BLaER1 (cell line): ENCODE results near the gene SPAG5.
"Not testable (repeated sequence)": the region's sequence is repeated elsewhere in the genome, so short reads cannot be mapped to it uniquely, and the experiment has no call there.

ENCODE experiments used
- H3K27ac ChIP-seq: shearing (Covaris generic); formaldehyde crosslinking; 2 replicates; pipeline ENCODE4 v1.8.1; 2022
- H3K27me3 ChIP-seq: shearing (Covaris generic); formaldehyde crosslinking; 2 replicates; pipeline ENCODE4 v1.8.1; 2022
- H3K36me3 ChIP-seq: shearing (Covaris generic); formaldehyde crosslinking; 2 replicates; pipeline ENCODE4 v1.8.1; 2022
- H3K4me1 ChIP-seq: shearing (Covaris generic); formaldehyde crosslinking; 2 replicates; pipeline ENCODE4 v1.8.1; 2022
- H3K4me2 ChIP-seq: shearing (Covaris generic); formaldehyde crosslinking; 2 replicates; pipeline ENCODE4 v1.8.1; 2022
- H3K4me3 ChIP-seq: shearing (Covaris generic); formaldehyde crosslinking; 2 replicates; pipeline ENCODE4 v1.8.1; 2022
- H3K9ac ChIP-seq: shearing (Covaris generic); formaldehyde crosslinking; 2 replicates; pipeline ENCODE4 v1.8.1; 2022
- H3K9me3 ChIP-seq: shearing (Covaris generic); formaldehyde crosslinking; 2 replicates; pipeline ENCODE4 v1.8.1; 2022
- H4K20me1 ChIP-seq: shearing (Covaris generic); formaldehyde crosslinking; 2 replicates; pipeline ENCODE4 v1.8.1; 2022
- Cebpa-rat ChIP-seq: shearing (Covaris generic); IDR thresholded peaks from 2 replicates; pipeline ENCODE4 v1.8.1; 2022

Gene SPAG5

DNA sequence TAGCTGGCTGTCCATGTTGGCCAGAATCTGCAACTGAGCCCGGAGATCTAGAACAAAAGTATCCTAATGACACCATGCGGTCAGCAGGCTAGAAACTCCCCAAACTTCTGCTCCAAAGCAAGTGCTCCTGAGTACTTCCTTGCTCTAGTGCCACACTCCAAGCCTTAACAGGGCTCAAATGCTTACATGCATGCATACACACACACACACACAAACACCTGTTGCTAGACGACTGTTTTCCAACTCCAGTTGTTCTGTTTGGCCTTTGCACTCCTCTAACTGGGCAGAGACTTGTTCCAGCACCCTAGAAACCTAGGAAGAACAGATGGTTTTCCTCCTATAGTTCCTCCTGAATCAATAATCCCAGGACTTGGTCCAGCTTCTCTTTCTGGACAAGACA is 14.4 kb downstream of the SPAG5 start:
- no peaks in the 10 kb centered on the region for H3K4me1 ChIP-seq
- H3K27me3 ChIP-seq, result no peaks in the 10 kb centered on the region
- H3K27ac ChIP-seq, result no peak overlapping the region
- H3K4me2 ChIP-seq, result no peak overlapping the region
- no peak overlapping the region for H3K4me3 ChIP-seq
- no peak overlapping the region for H3K9ac ChIP-seq
- H4K20me1 ChIP-seq, result peaks cover 22% of the 10 kb centered on the region; the same call in 1 of the 2 replicates
- no peaks in the 10 kb centered on the region for H3K9me3 ChIP-seq
- TF ChIP-seq Cebpa-rat, result no peak
- H3K36me3 ChIP-seq, result peaks cover 97% of the 10 kb centered on the region

- Histone ChIP-seq H3K27me3 (no peaks in the 10 kb centered on the region), H3K27ac (no peak overlapping the region), H3K4me3 (no peak overlapping the region), H3K36me3 (peaks cover 97% of the 10 kb centered on the region), H3K4me1 (peaks cover 1% of the 10 kb centered on the region; the same call in 1 of the 2 replicates), H3K9ac (no peak overlapping the region), H3K4me2 (no peak overlapping the region), H4K20me1 (peaks cover 8% of the 10 kb centered on the region; the same call in 1 of the 2 replicates), H3K9me3 (no peaks in the 10 kb centered on the region)
- TF ChIP-seq Cebpa-rat, result no peak
These were observed 16.3 kb downstream of the SPAG5 start for GRCh38 chr17:28582513-28582912.

GRCh38 chr17:28580959-28581358 is 17.9 kb downstream of the SPAG5 start:
- H3K9me3 ChIP-seq, result no peaks in the 10 kb centered on the region
- H4K20me1 ChIP-seq, result peaks cover 8% of the 10 kb centered on the region; the same call in 1 of the 2 replicates
- H3K27ac ChIP-seq, result no peak overlapping the region
- no peak overlapping the region for H3K4me3 ChIP-seq
- no peak overlapping the region for H3K9ac ChIP-seq
- peaks cover 11% of the 10 kb centered on the region for H3K4me1 ChIP-seq
- no peak overlapping the region for H3K4me2 ChIP-seq
- no peaks in the 10 kb centered on the region for H3K27me3 ChIP-seq
- H3K36me3 ChIP-seq, result peaks cover 88% of the 10 kb centered on the region
- TF ChIP-seq Cebpa-rat, result no peak

DNA sequence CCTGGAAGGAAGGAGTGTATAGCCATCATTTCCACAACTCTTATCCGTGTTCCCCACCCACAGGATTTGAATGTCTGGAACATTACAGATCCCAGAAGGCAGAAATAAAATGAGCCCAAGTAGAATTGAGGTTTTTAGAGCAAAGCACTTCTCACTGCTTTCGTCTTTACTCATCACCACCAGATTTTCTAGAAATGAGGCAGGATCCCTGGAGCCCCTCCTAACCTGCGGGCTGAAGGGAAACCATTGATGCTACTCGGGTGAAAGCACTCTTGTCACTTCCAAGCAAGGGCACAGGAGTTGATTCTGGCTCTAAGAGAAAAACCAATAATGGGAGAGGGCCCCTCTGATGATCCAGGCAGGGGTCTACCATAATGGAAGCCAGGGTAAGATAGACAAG is 19.3 kb downstream of the SPAG5 start:
- no peaks in the 10 kb centered on the region for H3K27me3 ChIP-seq
- TF ChIP-seq Cebpa-rat, result no peak
- H3K4me1 ChIP-seq, result peaks cover 21% of the 10 kb centered on the region
- H3K4me3 ChIP-seq, result no peak overlapping the region
- H3K36me3 ChIP-seq, result peaks cover 80% of the 10 kb centered on the region
- H3K27ac ChIP-seq, result no peak overlapping the region
- H4K20me1 ChIP-seq, result peaks cover 8% of the 10 kb centered on the region; the same call in 1 of the 2 replicates
- H3K9me3 ChIP-seq, result no peaks in the 10 kb centered on the region
- no peak overlapping the region for H3K9ac ChIP-seq
- H3K4me2 ChIP-seq, result no peak overlapping the region

GRCh38 chr17:28578246-28579195 is 20.3 kb downstream of the SPAG5 start:
- peaks cover 80% of the 10 kb centered on the region for H3K36me3 ChIP-seq

DNA sequence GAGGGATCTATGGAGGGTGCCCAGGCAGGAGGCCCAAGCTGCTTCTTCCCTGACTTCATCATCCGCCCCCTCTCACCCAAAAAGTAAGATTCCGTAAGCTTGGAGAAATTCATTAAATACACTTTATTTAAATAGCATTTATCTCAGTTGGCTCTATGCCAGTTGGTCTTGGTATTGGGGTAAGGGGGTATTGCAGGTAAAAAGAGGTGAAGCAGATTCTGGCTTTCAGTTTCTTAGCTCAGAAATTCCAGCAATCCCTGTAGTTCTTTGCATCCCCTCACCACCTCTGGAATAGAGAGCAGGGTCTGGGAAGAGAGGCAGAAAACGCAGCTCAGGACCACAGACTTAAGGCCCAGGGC is 21.4 kb downstream of the SPAG5 start:
- Histone ChIP-seq H3K9me3 (no peaks in the 10 kb centered on the region), H3K36me3 (peaks cover 77% of the 10 kb centered on the region), H4K20me1 (no peaks in the 10 kb centered on the region; the same call in 1 of the 2 replicates), H3K27ac (0 out of 2 replicates have a peak overlapping the region, but pooled peaks have one; percentile 19), H3K4me1 (peaks cover 31% of the 10 kb centered on the region), H3K9ac (no peak overlapping the region), H3K27me3 (no peaks in the 10 kb centered on the region), H3K4me2 (peak overlapping the region; percentile 71), H3K4me3 (no peak overlapping the region)
- TF ChIP-seq Cebpa-rat, result no peak

More at GRCh38 chr17:28578246-28579195, 20.3 kb downstream of the SPAG5 start:
- Histone ChIP-seq H3K9ac (no peak overlapping the region), H3K4me2 (no peak overlapping the region), H3K9me3 (no peaks in the 10 kb centered on the region), H3K4me3 (no peak overlapping the region), H4K20me1 (no peaks in the 10 kb centered on the region; the same call in 1 of the 2 replicates), H3K27me3 (no peaks in the 10 kb centered on the region), H3K4me1 (peaks cover 21% of the 10 kb centered on the region), H3K27ac (no peak overlapping the region)
- no peak for TF ChIP-seq Cebpa-rat

DNA sequence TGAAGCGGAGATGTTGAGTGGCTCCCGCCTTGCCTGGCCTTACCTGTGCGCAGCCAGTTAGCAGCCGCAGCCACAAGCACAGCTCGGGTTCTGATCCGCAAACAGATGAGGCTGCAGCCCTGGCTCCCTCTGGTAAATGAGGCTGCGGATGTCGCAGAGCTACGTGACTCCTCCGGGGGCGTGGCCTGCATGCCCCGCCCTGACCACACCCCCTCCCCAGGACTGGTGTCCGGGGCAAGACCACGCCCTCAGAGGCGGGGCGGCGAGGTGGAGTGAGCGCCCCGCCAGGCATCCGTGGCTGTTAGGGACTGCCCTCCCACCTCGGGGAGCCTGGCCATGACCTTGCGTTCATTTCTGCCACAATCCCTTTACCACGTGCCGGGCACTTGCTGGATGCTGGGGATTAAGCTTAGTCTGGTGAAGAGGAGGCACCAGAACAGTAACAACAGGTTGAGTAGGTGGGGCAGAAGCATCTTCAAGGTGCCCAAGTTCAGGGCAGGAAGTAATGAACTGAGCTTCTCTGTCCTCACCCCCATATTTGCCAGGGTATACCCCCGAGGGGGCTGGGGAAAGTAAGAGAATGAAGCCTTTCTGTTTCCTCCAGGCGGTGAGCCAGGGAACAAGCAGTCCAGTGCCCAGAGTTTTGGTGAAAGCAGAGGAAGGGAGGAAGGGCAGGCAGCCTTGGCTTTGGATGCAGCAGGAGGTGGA is 21.9 kb downstream of the SPAG5 start, which contains the start of gene ALDOC:
TSS of gene ALDOC (minus strand) at position 138 of the 708 bp plus-strand sequence. CDS start 1,363 bp downstream, outside the sequence.
- peaks cover 36% of the 10 kb centered on the region for H3K4me1 ChIP-seq
- peaks cover 72% of the 10 kb centered on the region for H3K36me3 ChIP-seq
- H3K4me2 ChIP-seq, result peak within 1 kb of the TSS; percentile 77
- H3K27me3 ChIP-seq, result no peaks in the 10 kb centered on the region
- no peak for TF ChIP-seq Cebpa-rat
- peak within 1 kb of the TSS; percentile 61 for H3K4me3 ChIP-seq
- H4K20me1 ChIP-seq, result no peaks in the 10 kb centered on the region; the same call in 1 of the 2 replicates
- peak within 1 kb of the TSS; percentile 11; the same call in 1 of the 2 replicates for H3K9ac ChIP-seq
- H3K27ac ChIP-seq, result 0 out of 2 replicates have a peak within 1 kb of the TSS, but pooled peaks have one; percentile 19
- H3K9me3 ChIP-seq, result no peaks in the 10 kb centered on the region

DNA sequence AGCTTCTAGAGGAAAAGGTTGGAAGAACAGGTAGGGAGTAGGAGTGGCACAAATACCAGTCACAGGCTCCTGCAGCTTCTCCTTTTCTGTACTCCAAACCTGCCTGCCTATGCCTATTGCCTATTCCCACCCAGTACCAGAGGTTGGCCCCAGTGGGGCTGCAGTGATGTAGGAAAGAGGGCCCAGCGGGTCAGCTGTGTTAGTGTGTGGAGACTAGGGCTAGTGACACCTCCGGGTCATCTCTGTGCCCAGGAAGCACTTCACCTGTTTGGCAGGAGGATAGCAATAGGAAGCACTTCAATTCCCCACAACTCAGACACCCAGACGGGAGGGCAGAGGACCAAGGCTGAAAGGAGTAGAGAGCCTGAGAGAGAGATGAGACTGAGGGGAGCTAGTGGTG is 22.8 kb downstream of the SPAG5 start:
- peaks cover 65% of the 10 kb centered on the region for H3K36me3 ChIP-seq
- peak overlapping the region; percentile 50; the same call in 1 of the 2 replicates for H3K4me3 ChIP-seq
- not testable (repeated sequence) for H4K20me1 ChIP-seq, H3K27ac ChIP-seq, H3K9me3 ChIP-seq, H3K27me3 ChIP-seq
- H3K4me2 ChIP-seq, result peak overlapping the region; percentile 77
- H3K4me1 ChIP-seq, result peaks cover 39% of the 10 kb centered on the region
- H3K9ac ChIP-seq, result peak overlapping the region; percentile 11; the same call in 1 of the 2 replicates

DNA sequence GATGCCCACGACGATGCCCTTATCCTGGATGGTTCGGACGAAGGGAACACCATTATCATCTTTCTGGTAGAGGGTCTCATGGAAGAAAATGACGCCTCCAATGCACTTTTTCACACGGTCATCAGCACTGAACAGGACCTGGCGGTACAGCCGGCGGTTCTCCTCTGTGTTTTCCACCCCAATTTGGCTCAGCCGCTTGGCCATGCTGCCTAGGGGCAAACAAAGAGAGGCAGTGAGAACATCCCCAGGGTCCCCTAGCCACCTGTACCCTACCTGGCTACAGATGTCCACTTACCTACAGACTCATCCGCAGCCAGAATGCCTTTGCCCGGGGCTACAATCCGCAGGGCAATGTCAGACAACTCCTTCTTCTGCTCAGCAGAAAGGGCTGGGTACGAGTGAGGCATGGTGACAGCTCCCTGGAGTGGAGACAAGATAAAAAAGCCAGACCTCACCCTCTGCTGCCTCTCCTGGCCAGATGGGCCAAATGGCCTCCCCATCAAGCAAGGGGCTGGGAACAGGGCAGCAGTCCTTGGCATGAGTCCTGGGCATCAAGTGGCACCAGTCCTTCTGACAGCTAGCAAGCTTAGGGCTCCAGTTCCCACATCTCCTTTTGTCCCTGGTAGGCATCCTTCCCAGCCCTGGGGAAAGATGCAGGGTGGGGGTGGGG is 23.6 kb downstream of the SPAG5 start:
- Histone ChIP-seq H3K9ac (no peak overlapping the region), H3K27me3 (no peaks in the 10 kb centered on the region), H3K4me3 (peak overlapping the region; percentile 50; the same call in 1 of the 2 replicates), H3K9me3 (no peaks in the 10 kb centered on the region), H3K36me3 (peaks cover 58% of the 10 kb centered on the region), H4K20me1 (peaks cover 2% of the 10 kb centered on the region), H3K4me1 (peaks cover 43% of the 10 kb centered on the region), H3K4me2 (peak overlapping the region; percentile 77), H3K27ac (no peak overlapping the region)
- TF ChIP-seq Cebpa-rat, result no peak
